ENCODE data around the gene ABCA1. TPM values are rescaled to one million over a fixed set of nuclear protein-coding genes. Genes with fewer than 3 reads are reported as not detected.

Gene ABCA1
- total RNA-seq, 1 experiment from 2014 or later, result 0.76 TPM

- no peaks in the 10 kb centered on the region for H3K27me3 Mint-ChIP-seq (ENCODE audit: unreplicated experiment)
- no TSS peak for BruUV-seq (replicated peaks)
- TF ChIP-seq CTCF (IDR thresholded peaks at IDR 0.05; ENCODE audit: unreplicated experiment), result no peak
- H3K36me3 Mint-ChIP-seq (ENCODE audit: insufficient read depth, unreplicated experiment), result no peaks in the 10 kb centered on the region
- peak overlapping the region; percentile 54 for H3K27ac Mint-ChIP-seq (ENCODE audit: unreplicated experiment)
- no peaks in the 10 kb centered on the region for H3K9me3 Mint-ChIP-seq (ENCODE audit: low read depth, unreplicated experiment)
- no peak overlapping the region for H3K4me3 Mint-ChIP-seq (ENCODE audit: low read depth, unreplicated experiment)
- no peaks in the 10 kb centered on the region for H3K4me1 Mint-ChIP-seq (ENCODE audit: low read depth, unreplicated experiment)
- DNase-seq, result no peak
- CTCF ChIA-PET, result no interaction called here
- intact Hi-C loops (cut with micrococcal nuclease; ENCODE audit: unreplicated experiment), result loop anchor here (5.0 to 10.0 kb wide), 3 partner anchors 136 to 1346 kb away; partner anchors contain the start of gene OR13C2
Observed at GRCh38 chr9:104740621-104741020, 187.3 kb downstream of the ABCA1 start.

- CTCF ChIA-PET, result no interaction called here
- BruUV-seq (replicated peaks), result no TSS peak
- Mint-ChIP-seq H3K9me3 (ENCODE audit: low read depth, unreplicated experiment) (no peaks in the 10 kb centered on the region), H3K27ac (ENCODE audit: unreplicated experiment) (no peak overlapping the region), H3K4me3 (ENCODE audit: low read depth, unreplicated experiment) (no peak overlapping the region), H3K36me3 (ENCODE audit: insufficient read depth, unreplicated experiment) (no peaks in the 10 kb centered on the region), H3K4me1 (ENCODE audit: low read depth, unreplicated experiment) (no peaks in the 10 kb centered on the region), H3K27me3 (ENCODE audit: unreplicated experiment) (no peaks in the 10 kb centered on the region)
- DNase-seq, result no peak
- intact Hi-C loops (cut with micrococcal nuclease; ENCODE audit: unreplicated experiment), result no loop called here
- no peak for TF ChIP-seq CTCF (IDR thresholded peaks at IDR 0.05; ENCODE audit: unreplicated experiment)
Observed at GRCh38 chr9:104738452-104738851, 189.5 kb downstream of the ABCA1 start.

Other genes with a start within 250 kb of the ABCA1 start
- not detected in 2 replicates for gene OR13D1, start 233.6 kb downstream of the ABCA1 start, total RNA-seq (2022)
- gene NIPSNAP3A, start 180.5 kb downstream of the ABCA1 start, total RNA-seq (2022), result 7.4 and 8.0 TPM in 2 replicates
- gene NIPSNAP3B, start 164.0 kb downstream of the ABCA1 start, total RNA-seq (2022), result 0.83 and 1.1 TPM in 2 replicates

All from Calu3 (cell line).